H54 (cell line): ENCODE data around the gene CIITA.
"Not testable (repeated sequence)": the region's sequence is repeated elsewhere in the genome, so short reads cannot be mapped to it uniquely, and the experiment has no call there.

Experiments used
- DNase-seq: peaks from one replicate; pipeline ENCODE4 v3.0.0; 2011; ENCODE audit warnings: low spot score, mixed read lengths; ENCODE audit not compliant: insufficient read length
- FAIRE-seq: peaks from 3 replicates; lab custom pipeline; 2011; peaks lifted over from hg19 to GRCh38; lab: Jason Lieb, UNC
- POLR2A ChIP-seq: IDR thresholded peaks from 2 replicates; pipeline ENCODE4 v1.6.1; 2011; ENCODE audit warnings: low read depth, mild to moderate bottlenecking, low read length

Gene CIITA

GRCh38 chr16:10923650-10924214 is 46.7 kb downstream of the CIITA start:
- DNase-seq (no peak), FAIRE-seq (no peak)

GRCh38 chr16:10925285-10925684 is 48.3 kb downstream of the CIITA start:
- not testable (repeated sequence) for FAIRE-seq, DNase-seq

More at GRCh38 chr16:10923650-10924214, 46.7 kb downstream of the CIITA start:
- no peak for TF ChIP-seq POLR2A

GRCh38 chr16:10926094-10926493 is 49.1 kb downstream of the CIITA start:
- DNase-seq: no peak
- FAIRE-seq: no peak
- TF ChIP-seq POLR2A: no peak

GRCh38 chr16:10926867-10927266 is 49.9 kb downstream of the CIITA start:
- FAIRE-seq (no peak), DNase-seq (no peak)

GRCh38 chr16:10927497-10928112 is 50.6 kb downstream of the CIITA start:
- DNase-seq: no peak
- no peak for FAIRE-seq
- TF ChIP-seq POLR2A: no peak

More at GRCh38 chr16:10926867-10927266, 49.9 kb downstream of the CIITA start:
- no peak for TF ChIP-seq POLR2A

- DNase-seq, FAIRE-seq: not testable (repeated sequence)
These were observed 52.1 kb downstream of the CIITA start for GRCh38 chr16:10929097-10929496.

GRCh38 chr16:10929853-10930754 is 53.1 kb downstream of the CIITA start:
- no peak for DNase-seq

GRCh38 chr16:10930755-10931093 is 53.7 kb downstream of the CIITA start:
- FAIRE-seq (no peak), DNase-seq (no peak)
- no peak for TF ChIP-seq POLR2A

More at GRCh38 chr16:10929853-10930754, 53.1 kb downstream of the CIITA start:
- no peak for TF ChIP-seq POLR2A
- no peak for FAIRE-seq

- FAIRE-seq (no peak), DNase-seq (no peak)
- TF ChIP-seq POLR2A: no peak
These were observed 54.1 kb downstream of the CIITA start for GRCh38 chr16:10931134-10931533.

GRCh38 chr16:10931977-10932632 is 55.1 kb downstream of the CIITA start:
- TF ChIP-seq POLR2A: no peak
- FAIRE-seq: no peak

GRCh38 chr16:10932959-10933710 is 56.1 kb downstream of the CIITA start:
- no peak for DNase-seq
- no peak for FAIRE-seq
- no peak for TF ChIP-seq POLR2A

More at GRCh38 chr16:10931977-10932632, 55.1 kb downstream of the CIITA start:
- no peak for DNase-seq

GRCh38 chr16:10933865-10934264 is 56.9 kb downstream of the CIITA start:
- DNase-seq: no peak
- FAIRE-seq: no peak
- no peak for TF ChIP-seq POLR2A
